ENCODE measurements around the gene DPF3.

The DPF3 gene

DNA sequence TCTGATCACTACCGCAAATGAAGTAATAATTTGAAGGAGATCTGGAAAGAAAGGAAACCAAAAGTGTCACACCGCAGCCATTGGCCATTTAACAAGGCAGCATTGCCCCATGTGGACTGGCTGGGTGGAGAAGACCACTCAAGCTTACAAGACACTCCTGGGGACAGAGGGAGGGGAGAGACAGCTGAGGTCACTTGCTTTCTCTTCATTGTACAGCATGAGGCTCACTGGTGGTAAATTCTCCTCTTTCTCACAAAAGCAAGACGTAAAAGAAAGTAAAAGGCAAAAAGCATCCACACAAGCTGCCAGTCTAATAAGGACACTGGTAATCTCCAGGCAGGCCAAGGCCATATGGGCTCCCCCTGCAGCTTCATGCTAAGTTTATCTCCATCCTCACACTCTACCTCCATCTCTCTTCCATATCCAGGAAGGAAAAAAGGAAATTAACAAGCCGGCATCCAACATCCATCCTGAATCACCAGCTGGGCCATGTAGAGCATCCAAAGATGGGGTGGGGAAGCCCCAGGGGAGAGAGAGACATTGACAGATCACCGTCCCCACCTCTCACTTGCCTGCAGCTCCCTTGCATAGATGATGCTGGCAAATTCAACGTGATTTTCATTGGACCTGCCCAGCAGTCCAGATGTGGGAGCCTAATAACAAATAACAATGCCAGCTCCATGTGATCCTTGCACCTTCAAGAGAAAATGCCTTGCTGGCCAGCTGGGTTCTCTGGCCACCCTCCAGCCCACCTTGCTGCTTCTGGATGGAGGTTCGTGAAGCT, 100.6 kb downstream of the DPF3 start:
- TF ChIP-seq, protein P1, sequence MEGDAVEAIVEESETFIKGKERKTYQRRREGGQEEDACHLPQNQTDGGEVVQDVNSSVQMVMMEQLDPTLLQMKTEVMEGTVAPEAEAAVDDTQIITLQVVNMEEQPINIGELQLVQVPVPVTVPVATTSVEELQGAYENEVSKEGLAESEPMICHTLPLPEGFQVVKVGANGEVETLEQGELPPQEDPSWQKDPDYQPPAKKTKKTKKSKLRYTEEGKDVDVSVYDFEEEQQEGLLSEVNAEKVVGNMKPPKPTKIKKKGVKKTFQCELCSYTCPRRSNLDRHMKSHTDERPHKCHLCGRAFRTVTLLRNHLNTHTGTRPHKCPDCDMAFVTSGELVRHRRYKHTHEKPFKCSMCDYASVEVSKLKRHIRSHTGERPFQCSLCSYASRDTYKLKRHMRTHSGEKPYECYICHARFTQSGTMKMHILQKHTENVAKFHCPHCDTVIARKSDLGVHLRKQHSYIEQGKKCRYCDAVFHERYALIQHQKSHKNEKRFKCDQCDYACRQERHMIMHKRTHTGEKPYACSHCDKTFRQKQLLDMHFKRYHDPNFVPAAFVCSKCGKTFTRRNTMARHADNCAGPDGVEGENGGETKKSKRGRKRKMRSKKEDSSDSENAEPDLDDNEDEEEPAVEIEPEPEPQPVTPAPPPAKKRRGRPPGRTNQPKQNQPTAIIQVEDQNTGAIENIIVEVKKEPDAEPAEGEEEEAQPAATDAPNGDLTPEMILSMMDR (conservative IDR thresholded peaks at IDR 0.05; ENCODE audit: low read depth, low read length): no peak
- H3K4me3 ChIP-seq (ENCODE audit: low read length): no peak overlapping the region
- no peak for DNase-seq (ENCODE audit: low read depth)

DNA sequence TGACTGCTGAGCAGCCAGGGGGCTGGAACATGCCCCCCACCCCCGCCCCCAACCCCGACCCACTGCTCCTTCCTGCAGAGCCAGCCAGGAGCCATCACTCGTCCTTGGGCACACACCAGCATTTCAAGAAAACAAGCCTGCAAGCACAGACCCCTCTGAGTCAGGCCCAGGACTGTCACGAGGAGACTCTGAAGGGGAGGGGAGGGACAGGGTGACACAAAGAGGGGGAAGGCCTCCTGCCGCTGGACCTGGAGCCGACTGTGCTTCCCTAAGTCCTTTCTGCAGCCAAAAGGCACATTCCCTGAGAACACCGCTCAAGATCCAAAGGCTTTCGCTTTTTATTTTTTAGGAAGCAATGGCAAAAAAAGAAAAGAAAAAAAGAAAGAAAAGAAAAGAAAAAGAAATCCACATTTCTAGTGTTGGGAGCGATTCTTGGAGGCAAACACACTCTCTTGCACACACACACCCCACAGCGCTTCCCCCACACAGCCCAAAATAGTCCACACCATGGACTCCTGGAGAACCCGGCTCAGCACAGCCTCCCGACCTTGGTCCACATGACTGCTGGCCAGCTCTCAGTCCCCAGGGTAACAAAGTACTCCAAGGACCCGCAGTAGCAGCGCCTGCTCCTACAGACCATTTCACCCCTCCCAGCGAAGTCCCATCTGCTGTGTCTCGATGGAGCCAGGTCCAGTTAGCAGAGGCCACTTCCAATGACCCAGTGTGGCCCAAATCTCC, 101.7 kb downstream of the DPF3 start:
- TF ChIP-seq, protein P1 (conservative IDR thresholded peaks at IDR 0.05; ENCODE audit: low read depth, low read length): no peak
- no peak for DNase-seq (ENCODE audit: low read depth)
- H3K4me3 ChIP-seq (ENCODE audit: low read length): no peak overlapping the region

DNA sequence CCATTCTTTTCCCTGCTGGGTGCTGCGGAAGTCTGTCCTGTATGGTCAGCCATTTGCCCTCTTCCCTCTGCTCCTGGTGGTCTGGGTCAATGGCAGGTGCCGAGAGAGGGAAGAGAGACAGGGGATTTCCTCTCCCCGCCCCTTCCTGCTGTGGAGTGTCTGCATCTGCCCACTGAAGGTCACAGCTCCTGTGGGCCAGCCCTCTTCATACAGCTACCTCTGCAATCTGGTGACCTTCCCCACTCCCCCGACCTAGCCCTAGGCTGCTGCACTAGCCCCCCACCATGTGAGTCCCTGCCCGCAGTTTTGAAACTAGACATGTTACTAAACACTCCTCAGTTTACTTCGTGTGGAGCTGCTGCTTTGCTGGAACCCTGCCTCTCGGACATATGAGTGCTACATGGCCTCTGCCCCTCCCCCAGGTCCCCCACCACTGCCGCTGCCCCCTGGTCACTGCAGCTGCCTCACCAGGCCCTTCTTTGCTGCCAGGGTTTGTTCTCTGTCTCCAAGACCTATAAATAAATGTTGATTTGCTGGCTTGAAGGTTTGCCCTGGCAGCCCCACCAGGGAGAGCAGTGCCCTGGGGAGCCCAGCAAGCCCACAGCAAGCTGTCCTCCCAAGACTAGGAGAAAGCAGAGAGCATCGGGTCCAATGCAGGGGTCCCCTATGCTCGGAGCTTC, 102.9 kb downstream of the DPF3 start:
- no peak for DNase-seq (ENCODE audit: low read depth)
- H3K4me3 ChIP-seq (ENCODE audit: low read length): no peak overlapping the region
- TF ChIP-seq, protein P1 (conservative IDR thresholded peaks at IDR 0.05; ENCODE audit: low read depth, low read length): no peak

DNA sequence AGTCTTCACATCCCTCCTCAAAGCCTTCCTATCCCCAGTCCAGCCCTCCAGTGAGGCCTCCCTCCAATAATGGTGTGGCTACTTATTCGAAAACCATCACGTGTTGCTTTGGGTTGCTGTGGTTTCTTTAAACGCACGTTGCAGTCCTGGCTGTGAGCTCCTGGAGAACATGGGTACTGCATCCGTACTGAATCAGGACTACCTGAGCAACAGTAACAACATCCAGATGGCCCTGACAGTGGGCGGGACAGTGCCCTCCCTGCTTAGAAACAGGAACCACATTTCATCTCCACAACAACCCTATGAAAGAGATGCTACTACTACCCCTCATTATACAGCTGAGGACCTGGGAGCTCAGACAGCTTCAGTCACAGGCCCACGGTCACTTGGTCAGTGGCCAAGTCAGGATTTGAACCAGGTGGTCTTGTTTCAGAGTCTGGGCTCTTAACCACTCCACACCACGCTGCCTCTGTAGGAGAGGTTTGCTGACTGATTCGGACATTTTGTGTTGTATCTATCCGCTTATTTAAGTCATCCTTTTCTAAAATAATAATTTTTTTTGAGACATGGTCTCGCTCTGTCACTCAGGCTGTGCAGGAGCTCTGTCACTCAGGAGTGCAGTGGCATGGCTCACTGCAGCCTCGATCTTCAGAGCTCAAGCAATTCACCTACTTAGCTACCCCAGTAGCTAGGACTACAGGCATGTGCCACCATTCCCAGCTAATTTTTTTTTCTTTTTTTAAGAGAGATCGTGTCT, 104.8 kb downstream of the DPF3 start:
- DNase-seq (ENCODE audit: low read depth): no peak
- TF ChIP-seq, protein P1 (conservative IDR thresholded peaks at IDR 0.05; ENCODE audit: low read depth, low read length): no peak
- H3K4me3 ChIP-seq (ENCODE audit: low read length): no peak overlapping the region

DNA sequence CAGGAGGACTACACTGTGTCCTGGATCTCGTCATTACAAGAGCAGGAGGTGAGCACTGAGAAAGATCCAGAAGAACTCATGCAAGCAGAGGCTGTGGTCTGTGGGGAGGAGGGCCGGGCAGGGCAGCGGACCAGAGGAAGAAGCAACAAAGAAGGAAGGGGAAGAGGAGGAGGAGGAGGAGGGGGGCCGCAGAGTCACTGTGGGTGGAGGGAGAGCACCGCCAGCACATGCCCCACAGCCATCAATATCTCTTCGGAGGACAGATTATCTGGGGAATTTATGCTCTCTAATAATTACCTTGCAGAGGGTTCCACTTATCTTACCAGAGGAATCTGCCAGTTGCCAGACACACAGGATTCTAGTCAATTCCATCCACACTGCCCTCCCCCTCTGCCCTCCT, 105.6 kb downstream of the DPF3 start:
- TF ChIP-seq, protein P1 (conservative IDR thresholded peaks at IDR 0.05; ENCODE audit: low read depth, low read length): no peak
- H3K4me3 ChIP-seq (ENCODE audit: low read length): no peak overlapping the region
- no peak for DNase-seq (ENCODE audit: low read depth)

DNA sequence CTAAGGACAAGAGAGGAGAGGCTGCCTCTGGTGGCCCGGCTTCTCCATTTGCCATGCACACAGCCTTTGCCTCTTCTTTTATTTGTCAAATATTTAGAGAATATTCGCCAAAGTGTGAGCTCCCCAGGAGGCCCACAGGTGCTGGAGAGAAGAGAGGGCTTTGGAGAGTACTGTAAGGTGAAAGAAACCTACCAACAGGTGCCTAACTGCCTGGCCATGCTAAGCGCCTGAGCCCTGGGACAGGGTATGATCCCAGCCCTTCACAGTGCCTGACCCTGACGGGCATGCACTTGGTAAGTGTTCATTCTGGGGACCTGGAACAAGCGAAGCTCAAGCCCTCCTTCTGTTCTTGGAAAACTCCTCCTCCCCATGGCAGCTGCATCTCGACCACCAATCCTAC, 106.1 kb downstream of the DPF3 start:
- DNase-seq (ENCODE audit: low read depth): no peak
- TF ChIP-seq, protein P1 (conservative IDR thresholded peaks at IDR 0.05; ENCODE audit: low read depth, low read length): no peak
- H3K4me3 ChIP-seq (ENCODE audit: low read length): no peak overlapping the region
